H1 (cell line): Measurements from ENCODE around the gene STARD6. TPM values are rescaled to one million over a fixed set of nuclear protein-coding genes. Genes with fewer than 3 reads are reported as not detected.
"Not testable (repeated sequence)": the region's sequence is repeated elsewhere in the genome, so short reads cannot be mapped to it uniquely, and the experiment has no call there.

ENCODE experiments used
- CTCF ChIA-PET: fragments of 300-600 bp; sonication (Branson Sonifier 250); formaldehyde crosslinking; loops from one replicate; lab custom pipeline; 2021; ENCODE audit not compliant: partially characterized antibody; lab: Charles Lee
- POLR2A ChIA-PET: fragments of 300-600 bp; sonication (Branson Sonifier 250); formaldehyde crosslinking; loops from one replicate; lab custom pipeline; 2021; ENCODE audit warnings: inconsistent platforms; ENCODE audit not compliant: partially characterized antibody; lab: Charles Lee
- DNase-seq, 2 experiments: peaks; one replicate each; pipeline versions ENCODE4 v3.0.0 to v3.0.0-alpha.2; 2010 to 2022; ENCODE audit warnings: low spot score in 2 of 2, low read depth in 1 of 2, mixed read lengths in 1 of 2
- FAIRE-seq: peaks from 2 replicates; lab custom pipeline; 2011; peaks lifted over from hg19 to GRCh38; lab: Jason Lieb, UNC
- H2AFZ ChIP-seq: 2 replicates; pipeline ENCODE4 v1.8.1; 2012; ENCODE audit warnings: low read length, inconsistent platforms
- H2AK5ac ChIP-seq: 2 replicates; pipeline ENCODE4 v1.6.1; 2013; ENCODE audit warnings: low read depth, low read length
- H2BK120ac ChIP-seq: replicated peaks from 2 replicates; pipeline ENCODE3; 2013; ENCODE audit warnings: low read depth, low read length, inconsistent platforms
- H2BK12ac ChIP-seq: 2 replicates; pipeline ENCODE4 v1.6.1; 2013; ENCODE audit warnings: low read depth, low read length
- H2BK15ac ChIP-seq: 2 replicates; pipeline ENCODE4 v1.6.1; 2013; ENCODE audit warnings: low read length
- H2BK20ac ChIP-seq: 2 replicates; pipeline ENCODE4 v1.6.1; 2013; ENCODE audit warnings: low read length
- H2BK5ac ChIP-seq: 2 replicates; pipeline ENCODE4 v1.6.1; 2013; ENCODE audit warnings: low read depth, low read length
- H3K14ac ChIP-seq: 2 replicates; pipeline ENCODE4 v1.6.1; 2013; ENCODE audit warnings: inconsistent platforms; ENCODE audit not compliant: insufficient read length
- H3K18ac ChIP-seq: 2 replicates; pipeline ENCODE4 v1.6.1; 2013; ENCODE audit warnings: low read length; ENCODE audit errors: extremely low read depth
- H3K23ac ChIP-seq: 2 replicates; pipeline ENCODE4 v1.6.1; 2013; ENCODE audit warnings: inconsistent platforms; ENCODE audit not compliant: insufficient read length
- H3K23me2 ChIP-seq: 2 replicates; pipeline ENCODE4 v1.6.1; 2013; ENCODE audit warnings: low read depth, low read length
- H3K27ac ChIP-seq: 2 replicates; pipeline ENCODE4 v1.6.1; 2011; ENCODE audit warnings: low read depth, low read length, inconsistent platforms
- H3K27me3 ChIP-seq, 4 experiments: replicated peaks in 1 of 4; 1 replicate in 1 of 4; 2 replicates in 3 of 4; pipeline versions ENCODE4 v1.6.1 to v1.8.1; 2011 to 2013; ENCODE audit warnings: low read length in 3 of 4, mild to moderate bottlenecking in 3 of 4, inconsistent platforms in 2 of 4, mixed read lengths in 2 of 4, moderate library complexity in 1 of 4; ENCODE audit not compliant: control insufficient read depth in 3 of 4, insufficient read depth in 3 of 4; ENCODE audit errors: extremely low read depth in 1 of 4
- H3K36me3 ChIP-seq, 4 experiments: 2 replicates each; pipeline versions ENCODE4 v1.6.1 to v1.8.1; 2011 to 2013; ENCODE audit warnings: mild to moderate bottlenecking in 4 of 4, low read length in 3 of 4, moderate library complexity in 2 of 4, control low read depth in 1 of 4, inconsistent platforms in 1 of 4; ENCODE audit not compliant: insufficient read depth in 4 of 4, control insufficient read depth in 2 of 4
- H3K4ac ChIP-seq: replicated peaks from 2 replicates; pipeline ENCODE3; 2013; ENCODE audit warnings: low read length, low read depth, mixed read lengths, inconsistent platforms; ENCODE audit not compliant: insufficient read length
- H3K4me1 ChIP-seq, 4 experiments: replicated peaks in 1 of 4; 1 replicate in 1 of 4; 2 replicates in 3 of 4; pipeline versions ENCODE4 v1.6.1 to v1.8.1; 2011 to 2013; ENCODE audit warnings: low read length in 3 of 4, inconsistent platforms in 2 of 4, mixed read lengths in 1 of 4; ENCODE audit not compliant: insufficient read depth in 4 of 4, control insufficient read depth in 3 of 4
- H3K4me2 ChIP-seq, 2 experiments: 2 replicates each; pipeline versions ENCODE4 v1.6.1 to v1.8.1; 2011 to 2013; ENCODE audit warnings: low read depth in 2 of 2, low read length in 2 of 2, control low read depth in 1 of 2, inconsistent platforms in 1 of 2, mild to moderate bottlenecking in 1 of 2; ENCODE audit not compliant: insufficient read depth in 1 of 2
- H3K4me3 ChIP-seq, 4 experiments: fragments of 200-600, 300-600 bp in 1 of 4; sonication (generic), shearing (Covaris generic), sonication (Bioruptor Twin) in 1 of 4; 2 replicates each; pipeline versions ENCODE4 v1.5.1 to v1.8.1; 2011 to 2016; ENCODE audit warnings: low read length in 4 of 4, low read depth in 3 of 4, control low read depth in 2 of 4, inconsistent platforms in 2 of 4, mild to moderate bottlenecking in 2 of 4, mixed read lengths in 1 of 4, moderate library complexity in 1 of 4; ENCODE audit not compliant: insufficient read depth in 2 of 4; ENCODE audit errors: extremely low read depth in 1 of 4
- H3K56ac ChIP-seq: replicated peaks from 2 replicates; pipeline ENCODE3; 2013; ENCODE audit warnings: low read depth, mild to moderate bottlenecking, mixed read lengths, low read length, inconsistent platforms; ENCODE audit not compliant: insufficient read length
- H3K79me1 ChIP-seq: 2 replicates; pipeline ENCODE4 v1.6.1; 2013; ENCODE audit warnings: low read depth, low read length, control low read depth
- H3K79me2 ChIP-seq, 2 experiments: 2 replicates each; pipeline versions ENCODE4 v1.6.1 to v1.8.1; 2012 to 2013; ENCODE audit warnings: low read length in 2 of 2, mild to moderate bottlenecking in 2 of 2, inconsistent platforms in 1 of 2; ENCODE audit not compliant: insufficient read depth in 2 of 2, control insufficient read depth in 1 of 2
- H3K9ac ChIP-seq, 4 experiments: replicated peaks in 1 of 4; 1 replicate in 1 of 4; 2 replicates in 3 of 4; pipeline versions ENCODE4 v1.6.1 to v1.8.1; 2011 to 2013; ENCODE audit warnings: low read depth in 3 of 4, low read length in 3 of 4, control low read depth in 2 of 4, mild to moderate bottlenecking in 2 of 4, moderate library complexity in 2 of 4, inconsistent platforms in 1 of 4; ENCODE audit errors: extremely low read depth in 1 of 4
- H3K9me3 ChIP-seq, 2 experiments: 2 replicates each; pipeline versions ENCODE4 v1.6.1 to v1.8.1; 2012 to 2013; ENCODE audit warnings: mild to moderate bottlenecking in 2 of 2, moderate library complexity in 2 of 2, control low read depth in 1 of 2, inconsistent platforms in 1 of 2, low read depth in 1 of 2, low read length in 1 of 2, mixed read lengths in 1 of 2; ENCODE audit not compliant: insufficient read depth in 2 of 2
- H4K20me1 ChIP-seq, 2 experiments: replicated peaks in 1 of 2; 2 replicates each; pipeline versions ENCODE3 to v1.8.1; 2011 to 2013; ENCODE audit warnings: inconsistent platforms in 2 of 2, low read length in 2 of 2, mild to moderate bottlenecking in 1 of 2; ENCODE audit not compliant: insufficient read depth in 2 of 2, control insufficient read depth in 1 of 2
- H4K5ac ChIP-seq: 2 replicates; pipeline ENCODE4 v1.6.1; 2013; ENCODE audit warnings: low read length, low read depth, mixed read lengths, inconsistent platforms; ENCODE audit not compliant: insufficient read length
- H4K8ac ChIP-seq: 2 replicates; pipeline ENCODE4 v1.8.0; 2013; ENCODE audit warnings: mild to moderate bottlenecking, moderate library complexity, low read length, inconsistent platforms; ENCODE audit not compliant: insufficient read depth; ENCODE audit errors: extremely low read depth
- H4K91ac ChIP-seq: replicated peaks from 2 replicates; pipeline ENCODE3; 2013; ENCODE audit warnings: low read length, mixed read lengths, inconsistent platforms; ENCODE audit not compliant: insufficient read length
- WGBS, 2 experiments: shearing (Covaris generic) in 1 of 2; methylation state at CpG; one replicate each; pipeline versions ENCODE4 v1.1.6 to v1.1.7; 2013 to 2015; ENCODE audit warnings: low lambda C conversion rate in 2 of 2, mixed read lengths in 2 of 2, inconsistent platforms in 1 of 2, low coverage in 1 of 2, missing lambda C conversion rate in 1 of 2; ENCODE audit not compliant: insufficient replicate concordance in 2 of 2, insufficient coverage in 1 of 2, insufficient read length in 1 of 2; ENCODE audit errors: extremely low coverage in 1 of 2, missing lambda C conversion rate in 1 of 2; 5-methylcytosine and 5-hydroxymethylcytosine counted together
- polyA plus RNA-seq, 7 experiments: library from polyadenylated mRNA; depleted of rRNA in 3 of 7; stranded (reverse) in 5 of 7; unstranded in 2 of 7; fragments of >200 nt in 5 of 7; fragments of 200-250 nt in 2 of 7; gene quantifications; 1 replicate in 5 of 7; 2 replicates in 1 of 7; 4 replicates in 1 of 7; pipeline versions ENCODE4 v1.2.1 to v1.2.3, GENCODE V29; 2011 to 2013; ENCODE audit warnings: missing spikeins in 2 of 7, mixed read lengths in 2 of 7
- total RNA-seq: library from RNA; stranded (reverse); fragmentation: NEBNext Ultra II Directional; extraction: Animal tissue kit (Norgen Biotek cat#: 25700); gene quantifications from 2 replicates; pipeline ENCODE4 v1.2.1, GENCODE V29; 2021

The STARD6 gene
- total and polyA plus RNA-seq, 2 of the 8 experiments (the other 6 are each of a cell fraction or from before 2014, with no cell fraction given), result not detected

- H4K8ac ChIP-seq, H3K18ac ChIP-seq, H3K14ac ChIP-seq, H2BK120ac ChIP-seq, H2BK12ac ChIP-seq, H3K4me2 ChIP-seq, H4K20me1 ChIP-seq, H2AK5ac ChIP-seq, H3K79me2 ChIP-seq, H2AFZ ChIP-seq, H3K27me3 ChIP-seq, H3K4me3 ChIP-seq, H2BK5ac ChIP-seq, FAIRE-seq, H3K27ac ChIP-seq, H3K79me1 ChIP-seq, H3K23ac ChIP-seq, POLR2A ChIA-PET, H3K9me3 ChIP-seq, H3K4me1 ChIP-seq, H3K4ac ChIP-seq, H3K36me3 ChIP-seq, H2BK15ac ChIP-seq, H3K9ac ChIP-seq, H4K5ac ChIP-seq, DNase-seq, H3K23me2 ChIP-seq, H2BK20ac ChIP-seq, H3K56ac ChIP-seq, H4K91ac ChIP-seq: not testable (repeated sequence)
- CTCF ChIA-PET, result interaction anchor here (0.5 kb wide), 1 partner anchor 368 kb away, joined by 3 read pairs; no protein-coding TSS in a partner anchor
- 95% methylated on average over 8 of the region's 8 CpGs; no CpG with 5 or more reads in 1 of the 2 experiments for WGBS, 2 experiments
Measured at GRCh38 chr18:54309564-54309963, 48.1 kb downstream of the STARD6 start.
